ENCODE results near the gene ARHGAP24. TPM values are rescaled to one million over a fixed set of nuclear protein-coding genes. Genes with fewer than 3 reads are reported as not detected.
"Not testable (repeated sequence)": the region's sequence is repeated elsewhere in the genome, so short reads cannot be mapped to it uniquely, and the experiment has no call there.

Gene ARHGAP24
- total and polyA plus RNA-seq, 5 experiments from 2014 or later = 4.4 to 7.3 TPM; not detected in 3

DNA sequence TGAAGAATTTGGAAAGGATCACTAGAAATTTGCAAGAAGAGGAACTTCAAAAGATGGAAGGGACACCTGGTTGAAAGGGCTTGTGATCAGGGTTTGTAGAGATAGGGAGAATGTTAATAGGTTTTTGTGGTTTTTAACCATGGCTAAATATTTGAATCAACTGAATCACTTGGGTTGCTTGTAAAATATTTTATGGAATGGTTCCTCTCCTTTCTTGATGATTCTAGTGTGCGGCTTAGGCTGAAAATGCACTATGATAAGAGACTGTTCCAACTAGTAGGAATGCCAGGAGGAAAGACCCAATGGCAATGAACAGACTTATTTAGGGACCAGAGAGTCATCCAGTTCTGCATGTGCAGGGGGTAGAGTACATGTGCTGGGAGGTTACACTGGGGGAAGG is 408.2 kb downstream of the ARHGAP24 start:
- H3K36me3 Mint-ChIP-seq = no peaks in the 10 kb centered on the region
- H3K27ac Mint-ChIP-seq = no peak overlapping the region
- H3K9me3 Mint-ChIP-seq = no peaks in the 10 kb centered on the region
- no peak for DNase-seq
- ATAC-seq = no peak
- POLR2A ChIA-PET = no interaction called here
- H3K4me3 Mint-ChIP-seq = no peak overlapping the region
- H3K27me3 Mint-ChIP-seq = no peaks in the 10 kb centered on the region
- no peaks in the 10 kb centered on the region for H3K4me1 Mint-ChIP-seq

DNA sequence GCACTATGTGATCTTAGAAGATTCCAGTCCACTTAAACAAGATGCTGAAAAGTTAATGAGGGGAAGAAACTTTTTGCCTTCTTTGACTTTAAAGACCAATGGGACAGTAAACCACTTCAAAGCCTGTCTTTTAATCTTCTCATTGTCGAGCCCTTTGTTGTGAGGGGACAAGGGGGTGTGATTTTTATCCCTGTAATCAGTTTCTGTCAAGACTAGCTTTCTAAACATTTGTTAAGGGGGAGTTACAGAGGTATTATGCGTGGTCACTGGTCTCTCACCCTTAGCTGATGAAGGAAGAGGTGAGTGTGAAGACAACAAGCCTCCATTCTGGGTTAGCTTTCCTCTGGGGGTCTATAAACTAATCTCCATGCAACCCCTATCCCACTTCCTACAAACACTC is 409.3 kb downstream of the ARHGAP24 start:
- ATAC-seq = no peak
- DNase-seq = no peak
- Mint-ChIP-seq H3K27ac (no peak overlapping the region), H3K27me3 (no peaks in the 10 kb centered on the region), H3K36me3 (no peaks in the 10 kb centered on the region), H3K4me3 (no peak overlapping the region), H3K4me1 (no peaks in the 10 kb centered on the region), H3K9me3 (no peaks in the 10 kb centered on the region)
- POLR2A ChIA-PET = no interaction called here

DNA sequence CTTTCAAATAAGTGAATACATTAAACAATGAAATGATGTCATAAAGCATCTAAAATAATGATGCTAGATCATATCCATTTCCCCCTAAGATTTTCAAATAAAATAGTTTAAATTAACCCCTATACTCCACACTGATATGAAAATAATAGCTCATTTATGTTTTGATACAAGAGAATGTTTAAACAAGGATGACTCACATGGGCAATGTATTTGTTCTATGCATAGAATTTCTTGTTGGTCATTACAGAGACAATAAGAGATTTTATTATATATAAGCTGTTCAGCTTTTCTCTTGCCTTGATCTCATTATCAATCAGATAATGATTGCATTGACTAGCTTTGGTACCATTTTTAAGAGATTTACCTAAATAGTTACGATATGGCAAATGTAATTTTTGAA is 411.7 kb downstream of the ARHGAP24 start:
- no peaks in the 10 kb centered on the region for H3K36me3 Mint-ChIP-seq
- no peak for DNase-seq
- POLR2A ChIA-PET = no interaction called here
- H3K9me3 Mint-ChIP-seq = peaks cover 0 to 4% (median 0%) of the 10 kb centered on the region in 9 donors
- no peak overlapping the region for H3K27ac Mint-ChIP-seq
- no peaks in the 10 kb centered on the region for H3K27me3 Mint-ChIP-seq
- H3K4me1 Mint-ChIP-seq = peaks cover 0 to 4% (median 0%) of the 10 kb centered on the region in 4 donors
- no peak for ATAC-seq
- H3K4me3 Mint-ChIP-seq = no peak overlapping the region

DNA sequence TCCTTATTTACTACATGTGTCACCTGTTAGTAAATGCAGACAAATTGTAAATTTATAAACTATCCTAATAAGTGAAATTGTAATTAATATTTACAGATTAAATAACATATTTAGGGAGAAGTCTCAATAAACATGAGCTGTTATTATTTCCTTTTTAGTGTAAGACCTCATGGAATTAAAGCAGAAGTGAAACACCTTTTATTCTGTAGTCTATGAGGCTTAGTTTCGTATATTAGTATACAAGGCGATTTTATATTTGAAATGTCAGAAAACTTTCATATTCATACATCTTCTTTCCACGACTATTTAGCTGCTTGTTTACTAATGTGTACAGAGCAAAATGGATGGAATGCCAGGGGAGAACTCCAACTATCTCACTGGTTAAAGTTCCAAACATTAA is 414.4 kb downstream of the ARHGAP24 start:
- no peaks in the 10 kb centered on the region for H3K27me3 Mint-ChIP-seq
- POLR2A ChIA-PET = no interaction called here
- no peak overlapping the region for H3K27ac Mint-ChIP-seq
- H3K36me3 Mint-ChIP-seq = no peaks in the 10 kb centered on the region
- ATAC-seq (no peak), DNase-seq (no peak)
- H3K9me3 Mint-ChIP-seq = peaks cover 0 to 5% (median 3%) of the 10 kb centered on the region in 9 donors
- H3K4me3 Mint-ChIP-seq = no peak overlapping the region
- peaks cover 0 to 4% (median 0%) of the 10 kb centered on the region in 4 donors for H3K4me1 Mint-ChIP-seq

DNA sequence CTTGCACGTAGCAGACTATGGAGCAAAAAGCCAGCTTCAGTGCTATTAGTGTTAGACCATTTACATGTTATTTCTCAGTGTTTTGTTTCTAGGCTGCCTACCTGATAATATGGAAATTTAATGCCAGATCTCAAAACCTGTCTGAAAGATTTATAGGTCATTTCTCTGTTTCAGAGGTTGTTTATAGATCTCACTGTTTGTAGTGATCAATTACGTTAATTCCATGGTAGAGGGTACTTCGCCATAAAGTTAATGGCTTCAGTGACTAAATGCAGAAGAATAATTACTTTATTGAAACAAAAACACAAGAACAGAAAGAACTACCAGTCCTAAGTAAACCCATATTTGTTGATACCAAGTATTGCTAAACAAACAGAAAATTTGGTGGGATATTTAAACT is 420.8 kb downstream of the ARHGAP24 start:
- no peak overlapping the region for H3K27ac Mint-ChIP-seq
- DNase-seq (no peak), ATAC-seq (no peak)
- no peaks in the 10 kb centered on the region for H3K27me3 Mint-ChIP-seq
- H3K36me3 Mint-ChIP-seq = no peaks in the 10 kb centered on the region
- H3K4me3 Mint-ChIP-seq = no peak overlapping the region
- POLR2A ChIA-PET = no interaction called here
- H3K9me3 Mint-ChIP-seq = peaks cover 0 to 5% (median 3%) of the 10 kb centered on the region in 9 donors
- no peaks in the 10 kb centered on the region for H3K4me1 Mint-ChIP-seq

DNA sequence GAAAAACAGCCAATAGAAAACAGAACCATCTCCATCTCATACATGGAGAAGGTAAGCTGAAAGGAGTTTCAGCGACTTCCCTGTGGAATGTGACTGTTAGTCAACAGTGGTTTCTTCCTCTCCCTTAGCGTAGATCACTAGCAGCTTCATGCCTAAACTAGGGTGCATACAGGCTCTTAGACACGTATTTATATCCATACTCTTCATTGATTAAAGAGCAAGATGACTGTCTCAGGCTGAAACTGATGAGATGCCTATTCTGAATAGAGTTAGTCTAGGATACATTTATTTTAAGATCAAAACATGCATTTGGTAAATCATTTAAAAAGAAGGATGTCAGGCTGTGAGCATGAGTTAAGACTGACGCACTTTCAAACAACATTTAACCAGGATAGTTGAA is 423.3 kb downstream of the ARHGAP24 start:
- H3K36me3 Mint-ChIP-seq = no peaks in the 10 kb centered on the region
- H3K27ac Mint-ChIP-seq = no peak overlapping the region
- no peaks in the 10 kb centered on the region for H3K4me1 Mint-ChIP-seq
- H3K4me3 Mint-ChIP-seq = no peak overlapping the region
- H3K9me3 Mint-ChIP-seq = peaks cover 0 to 3% (median 0%) of the 10 kb centered on the region in 9 donors
- DNase-seq (no peak), ATAC-seq (no peak)
- POLR2A ChIA-PET = no interaction called here
- H3K27me3 Mint-ChIP-seq = no peaks in the 10 kb centered on the region

DNA sequence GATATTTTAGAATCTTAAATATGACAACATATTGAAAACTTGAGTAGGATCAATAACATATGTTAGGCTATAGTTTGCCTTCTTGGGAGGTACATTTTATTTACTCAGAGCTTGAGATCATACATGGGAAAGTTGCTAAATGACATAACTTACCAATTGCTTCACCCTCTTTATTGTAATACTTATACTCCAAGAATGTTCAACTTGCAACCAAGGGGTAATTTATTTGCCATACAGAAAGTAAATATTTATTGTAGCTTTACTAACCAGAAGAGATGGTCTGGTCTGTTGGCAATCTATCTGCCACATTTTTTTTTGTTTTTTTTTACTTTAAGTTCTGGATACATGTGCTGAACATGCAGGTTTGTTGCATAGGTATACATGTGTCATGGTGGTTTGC is 426.6 kb downstream of the ARHGAP24 start:
- DNase-seq (no peak), ATAC-seq (no peak)
- Mint-ChIP-seq H3K4me1 (no peaks in the 10 kb centered on the region), H3K36me3 (no peaks in the 10 kb centered on the region), H3K27me3 (no peaks in the 10 kb centered on the region), H3K9me3 (peaks cover 0 to 5% (median 0%) of the 10 kb centered on the region in 9 donors), H3K4me3 (no peak overlapping the region), H3K27ac (no peak overlapping the region)
- POLR2A ChIA-PET = no interaction called here

DNA sequence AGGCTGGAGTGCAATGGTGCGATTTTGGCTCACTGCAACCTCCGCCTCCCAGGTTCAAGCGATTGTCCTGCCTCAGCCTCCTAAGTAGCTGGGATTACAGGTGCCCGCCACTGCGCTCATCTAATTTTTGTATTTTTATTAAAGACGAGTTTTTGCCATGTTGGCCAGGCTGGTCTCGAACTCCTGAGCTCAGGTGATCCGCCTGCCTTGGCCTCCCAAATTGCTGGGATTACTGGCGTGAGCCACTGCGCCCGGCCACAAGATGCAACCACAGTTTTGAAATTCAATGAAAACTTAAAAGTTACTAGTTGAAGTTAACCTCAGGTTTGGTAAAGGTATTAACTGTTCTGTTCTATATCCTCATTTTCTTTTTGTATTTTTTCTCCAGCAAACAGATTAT is 427.7 kb downstream of the ARHGAP24 start:
- DNase-seq, H3K4me1 Mint-ChIP-seq, ATAC-seq, H3K4me3 Mint-ChIP-seq, H3K27ac Mint-ChIP-seq, H3K9me3 Mint-ChIP-seq, H3K27me3 Mint-ChIP-seq, POLR2A ChIA-PET, H3K36me3 Mint-ChIP-seq: not testable (repeated sequence)

DNA sequence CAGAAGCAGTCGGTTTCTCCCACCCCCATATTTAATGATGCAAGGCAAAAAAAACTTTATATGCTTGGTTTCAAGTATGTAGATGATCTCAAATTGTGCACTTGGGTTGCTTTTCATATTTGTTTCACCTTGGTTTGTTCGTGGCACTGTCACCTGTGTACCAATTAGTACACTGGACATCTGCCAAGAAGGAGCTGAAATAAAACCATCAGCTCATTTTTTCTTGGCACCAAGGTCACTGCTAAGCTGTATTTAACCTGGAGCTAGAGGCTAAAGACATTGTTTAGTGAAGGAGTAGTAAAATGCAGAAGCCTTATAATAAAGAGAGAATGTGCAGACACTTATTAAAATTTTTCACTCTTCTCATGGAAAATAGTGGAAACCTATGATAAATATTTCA is 430.8 kb downstream of the ARHGAP24 start:
- peaks cover 0 to 8% (median 0%) of the 10 kb centered on the region in 9 donors for H3K9me3 Mint-ChIP-seq
- no peaks in the 10 kb centered on the region for H3K27me3 Mint-ChIP-seq
- no peaks in the 10 kb centered on the region for H3K36me3 Mint-ChIP-seq
- POLR2A ChIA-PET = no interaction called here
- H3K4me1 Mint-ChIP-seq = no peaks in the 10 kb centered on the region
- DNase-seq (no peak), ATAC-seq (no peak)
- H3K27ac Mint-ChIP-seq = no peak overlapping the region
- H3K4me3 Mint-ChIP-seq = no peak overlapping the region

DNA sequence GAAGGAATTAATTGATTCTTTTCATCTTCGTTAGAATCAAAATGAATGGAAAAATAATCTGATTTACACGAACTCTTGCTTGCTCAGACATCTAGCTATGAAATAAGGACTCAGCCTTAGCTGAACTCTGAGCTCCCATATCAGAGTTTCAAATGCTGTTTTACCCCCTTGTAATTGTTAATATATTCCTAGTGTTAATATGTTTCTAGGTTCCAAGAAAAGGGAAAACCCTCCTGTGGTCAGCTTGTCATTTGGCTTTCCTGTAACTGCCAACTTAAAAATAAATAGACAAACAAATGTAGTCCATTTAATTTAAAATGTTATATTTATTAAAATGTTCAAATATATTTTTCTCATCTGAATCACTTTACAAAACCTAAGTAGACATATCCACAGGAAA is 432.1 kb downstream of the ARHGAP24 start:
- no peak for DNase-seq
- ATAC-seq = no peak
- Mint-ChIP-seq H3K36me3 (no peaks in the 10 kb centered on the region), H3K4me3 (no peak overlapping the region), H3K27me3 (no peaks in the 10 kb centered on the region), H3K27ac (no peak overlapping the region), H3K4me1 (no peaks in the 10 kb centered on the region), H3K9me3 (peaks cover 0 to 8% (median 0%) of the 10 kb centered on the region in 9 donors)
- POLR2A ChIA-PET = no interaction called here

DNA sequence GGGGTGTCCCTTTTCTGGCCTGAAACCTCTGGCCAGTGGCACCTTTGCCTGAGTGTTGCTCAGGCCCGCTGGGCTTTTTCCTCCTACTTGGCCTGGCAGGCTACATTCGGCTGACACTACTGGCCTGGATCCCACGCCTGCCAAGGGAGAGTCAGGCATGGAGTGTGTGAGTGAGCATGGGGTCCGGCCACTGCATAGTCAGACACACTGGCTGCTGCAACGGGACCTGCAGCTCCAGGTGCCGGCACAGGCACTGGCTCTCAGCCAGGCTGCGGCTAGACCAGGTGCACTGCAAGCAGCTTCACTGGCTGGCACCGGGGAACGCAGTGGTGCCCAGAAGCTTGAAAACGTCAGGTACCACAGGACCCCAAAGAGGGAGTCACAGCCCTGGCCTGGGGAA is 434.9 kb downstream of the ARHGAP24 start:
- Mint-ChIP-seq H3K4me3 (no peak overlapping the region), H3K4me1 (no peaks in the 10 kb centered on the region), H3K9me3 (peaks cover 0 to 7% (median 0%) of the 10 kb centered on the region in 9 donors), H3K36me3 (no peaks in the 10 kb centered on the region), H3K27ac (no peak overlapping the region), H3K27me3 (no peaks in the 10 kb centered on the region)
- ATAC-seq = no peak
- DNase-seq = no peak
- POLR2A ChIA-PET = no interaction called here

DNA sequence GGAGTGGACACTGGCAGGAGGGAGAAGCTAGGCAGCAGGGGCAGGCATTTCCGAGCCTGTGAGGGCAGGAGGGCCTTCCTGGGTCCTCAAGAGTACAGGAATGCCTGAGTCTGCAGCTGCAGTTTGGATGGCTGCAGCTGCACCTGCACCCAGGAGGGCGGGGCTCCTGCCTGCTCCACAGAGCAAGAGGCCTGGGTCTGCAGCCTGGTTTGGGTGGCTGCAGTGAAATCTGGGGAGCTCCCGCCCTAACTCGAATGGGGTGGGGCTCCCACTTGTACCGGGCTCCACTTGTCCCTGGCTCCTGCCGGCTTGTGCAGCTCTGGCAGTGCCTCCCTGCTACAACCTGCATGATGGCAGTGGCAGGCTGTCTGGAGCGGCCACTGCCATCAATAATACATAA is 436.0 kb downstream of the ARHGAP24 start:
- ATAC-seq (no peak), DNase-seq (no peak)
- H3K9me3 Mint-ChIP-seq = peaks cover 0 to 7% (median 0%) of the 10 kb centered on the region in 9 donors
- no peaks in the 10 kb centered on the region for H3K4me1 Mint-ChIP-seq
- H3K27ac Mint-ChIP-seq = no peak overlapping the region
- H3K36me3 Mint-ChIP-seq = no peaks in the 10 kb centered on the region
- no peaks in the 10 kb centered on the region for H3K27me3 Mint-ChIP-seq
- no peak overlapping the region for H3K4me3 Mint-ChIP-seq
- POLR2A ChIA-PET = no interaction called here

DNA sequence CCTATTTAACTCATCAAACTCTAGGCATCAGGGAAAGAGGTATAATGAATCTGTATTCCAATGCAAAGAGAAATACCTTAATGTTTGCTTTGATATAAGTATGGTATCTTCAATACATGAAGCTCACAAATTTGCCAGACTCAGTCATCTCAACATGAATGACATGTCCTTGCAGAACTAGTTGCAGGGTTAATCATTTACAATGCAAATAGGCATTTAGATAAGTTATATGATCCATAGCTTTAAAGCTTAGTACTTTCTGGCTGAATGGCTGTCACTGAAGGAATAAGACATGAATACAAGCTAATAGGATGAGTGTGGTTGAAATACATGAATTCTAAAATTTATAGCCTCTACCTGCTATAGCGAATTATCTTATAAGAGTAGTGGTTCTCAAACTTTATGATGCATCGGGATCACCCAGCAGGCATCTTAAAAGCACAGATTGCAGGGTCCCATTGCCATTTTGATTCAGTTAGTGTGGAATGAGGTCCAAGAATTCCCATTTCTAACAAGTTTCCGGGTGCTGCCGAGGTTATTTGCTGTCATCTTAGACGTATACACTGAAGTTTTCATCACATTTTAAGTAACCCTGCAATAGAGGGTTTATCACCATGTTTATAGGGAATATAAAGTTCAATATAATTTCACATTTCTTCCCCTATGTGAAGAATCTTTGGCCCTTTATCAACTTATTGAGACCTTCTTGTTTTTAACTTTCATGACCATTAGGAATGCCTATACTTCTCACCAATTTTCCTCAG is 439.2 kb downstream of the ARHGAP24 start:
- no peak overlapping the region for H3K4me3 Mint-ChIP-seq
- peaks cover 0 to 7% (median 0%) of the 10 kb centered on the region in 9 donors for H3K9me3 Mint-ChIP-seq
- no peaks in the 10 kb centered on the region for H3K36me3 Mint-ChIP-seq
- H3K27ac Mint-ChIP-seq = no peak overlapping the region
- DNase-seq (no peak), ATAC-seq (no peak)
- H3K27me3 Mint-ChIP-seq = no peaks in the 10 kb centered on the region
- H3K4me1 Mint-ChIP-seq = no peaks in the 10 kb centered on the region
- POLR2A ChIA-PET = no interaction called here

DNA sequence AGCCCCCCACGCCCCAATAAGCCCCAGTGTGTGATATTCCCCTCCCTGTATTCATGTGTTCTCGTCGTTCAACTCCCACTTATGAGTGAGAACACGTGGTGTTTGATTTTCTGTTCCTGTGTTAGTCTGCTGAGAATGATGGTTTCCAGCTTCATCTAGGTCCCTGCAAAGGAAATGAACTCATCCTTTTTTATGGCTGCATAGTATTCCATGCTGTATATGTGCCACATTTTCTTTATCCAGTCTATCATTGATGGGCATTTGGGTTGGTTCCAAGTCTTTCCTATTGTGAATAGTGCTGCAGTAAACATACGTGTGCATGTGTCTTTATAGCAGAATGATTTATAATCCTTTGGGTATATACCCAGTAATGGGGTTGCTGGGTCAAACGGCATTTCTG is 440.6 kb downstream of the ARHGAP24 start:
- DNase-seq, POLR2A ChIA-PET, H3K9me3 Mint-ChIP-seq, H3K27me3 Mint-ChIP-seq, ATAC-seq, H3K36me3 Mint-ChIP-seq, H3K4me3 Mint-ChIP-seq, H3K4me1 Mint-ChIP-seq, H3K27ac Mint-ChIP-seq: not testable (repeated sequence)
